ENCODE results near the gene PTPRM.

GRCh38 chr18:8279781-8280330 lies 712.7 kb downstream of the PTPRM start:
- TF ChIP-seq, protein P1, sequence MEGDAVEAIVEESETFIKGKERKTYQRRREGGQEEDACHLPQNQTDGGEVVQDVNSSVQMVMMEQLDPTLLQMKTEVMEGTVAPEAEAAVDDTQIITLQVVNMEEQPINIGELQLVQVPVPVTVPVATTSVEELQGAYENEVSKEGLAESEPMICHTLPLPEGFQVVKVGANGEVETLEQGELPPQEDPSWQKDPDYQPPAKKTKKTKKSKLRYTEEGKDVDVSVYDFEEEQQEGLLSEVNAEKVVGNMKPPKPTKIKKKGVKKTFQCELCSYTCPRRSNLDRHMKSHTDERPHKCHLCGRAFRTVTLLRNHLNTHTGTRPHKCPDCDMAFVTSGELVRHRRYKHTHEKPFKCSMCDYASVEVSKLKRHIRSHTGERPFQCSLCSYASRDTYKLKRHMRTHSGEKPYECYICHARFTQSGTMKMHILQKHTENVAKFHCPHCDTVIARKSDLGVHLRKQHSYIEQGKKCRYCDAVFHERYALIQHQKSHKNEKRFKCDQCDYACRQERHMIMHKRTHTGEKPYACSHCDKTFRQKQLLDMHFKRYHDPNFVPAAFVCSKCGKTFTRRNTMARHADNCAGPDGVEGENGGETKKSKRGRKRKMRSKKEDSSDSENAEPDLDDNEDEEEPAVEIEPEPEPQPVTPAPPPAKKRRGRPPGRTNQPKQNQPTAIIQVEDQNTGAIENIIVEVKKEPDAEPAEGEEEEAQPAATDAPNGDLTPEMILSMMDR (IDR thresholded peaks at IDR 0.05), result no peak
- TF ChIP-seq EP300 (IDR thresholded peaks at IDR 0.05), result no peak

Data from ovary (tissue), 3 donors.